Lower leg skin (tissue), 3 donors: ENCODE measurements around the gene DNTTIP2.

Source experiments
- POLR2A ChIP-seq, 2 donors: fragments of 450-650 bp; IDR thresholded peaks; one replicate each; pipeline ENCODE4 v1.6.1; 2016 to 2017; ENCODE audit warnings: antibody characterized with exemption in 2 of 2, mild to moderate bottlenecking in 1 of 2, moderate library complexity in 1 of 2
- TF ChIP-seq, protein P1 (sequence below), 3 donors: fragments of 450-650 bp; IDR thresholded peaks; one replicate each; pipeline ENCODE4 v1.5.1; 2016; ENCODE audit warnings: antibody characterized with exemption in 3 of 3, mild to moderate bottlenecking in 3 of 3, moderate library complexity in 2 of 3

DNA sequence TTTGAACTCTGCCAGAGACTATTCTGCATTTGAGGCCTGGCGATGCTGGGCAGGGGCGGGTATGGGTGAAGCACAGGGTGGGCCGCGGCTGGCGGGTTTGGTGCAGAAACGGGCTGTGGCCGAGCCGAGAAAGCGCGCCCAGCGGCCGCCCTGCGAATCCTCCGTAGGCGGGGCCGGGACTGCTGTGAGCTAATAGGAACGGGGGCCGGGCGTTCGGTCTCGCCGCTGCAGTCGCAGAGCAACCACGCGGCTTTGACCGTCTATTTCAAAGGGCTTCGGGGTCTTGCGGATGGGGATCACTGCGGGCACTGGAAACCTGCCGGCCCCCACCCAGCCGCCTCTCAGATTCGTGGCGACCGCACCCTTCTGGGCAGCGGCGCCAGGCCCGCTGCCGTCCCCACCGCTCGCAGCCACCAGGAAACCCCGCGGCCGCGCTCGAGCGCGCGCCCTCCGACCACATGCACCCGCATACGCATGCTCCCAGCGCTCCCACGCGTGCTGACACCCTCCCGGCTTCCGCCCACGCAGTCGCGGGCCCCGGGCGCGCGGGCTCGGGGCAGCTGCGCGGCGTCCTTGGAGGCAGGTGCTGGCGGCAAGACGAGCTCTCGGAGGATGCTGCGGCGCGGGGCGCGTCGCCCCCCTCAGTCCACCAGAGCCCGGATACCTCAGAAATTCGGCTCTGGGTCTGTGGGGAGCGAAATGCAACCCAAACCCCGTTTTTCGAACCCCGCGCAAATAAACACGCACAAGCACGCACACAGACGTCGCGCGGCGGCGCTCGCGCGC lies 32.6 kb downstream of the DNTTIP2 start:
- no peak for TF ChIP-seq POLR2A (IDR thresholded peaks at IDR 0.05)
- TF ChIP-seq, protein P1, sequence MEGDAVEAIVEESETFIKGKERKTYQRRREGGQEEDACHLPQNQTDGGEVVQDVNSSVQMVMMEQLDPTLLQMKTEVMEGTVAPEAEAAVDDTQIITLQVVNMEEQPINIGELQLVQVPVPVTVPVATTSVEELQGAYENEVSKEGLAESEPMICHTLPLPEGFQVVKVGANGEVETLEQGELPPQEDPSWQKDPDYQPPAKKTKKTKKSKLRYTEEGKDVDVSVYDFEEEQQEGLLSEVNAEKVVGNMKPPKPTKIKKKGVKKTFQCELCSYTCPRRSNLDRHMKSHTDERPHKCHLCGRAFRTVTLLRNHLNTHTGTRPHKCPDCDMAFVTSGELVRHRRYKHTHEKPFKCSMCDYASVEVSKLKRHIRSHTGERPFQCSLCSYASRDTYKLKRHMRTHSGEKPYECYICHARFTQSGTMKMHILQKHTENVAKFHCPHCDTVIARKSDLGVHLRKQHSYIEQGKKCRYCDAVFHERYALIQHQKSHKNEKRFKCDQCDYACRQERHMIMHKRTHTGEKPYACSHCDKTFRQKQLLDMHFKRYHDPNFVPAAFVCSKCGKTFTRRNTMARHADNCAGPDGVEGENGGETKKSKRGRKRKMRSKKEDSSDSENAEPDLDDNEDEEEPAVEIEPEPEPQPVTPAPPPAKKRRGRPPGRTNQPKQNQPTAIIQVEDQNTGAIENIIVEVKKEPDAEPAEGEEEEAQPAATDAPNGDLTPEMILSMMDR (IDR thresholded peaks at IDR 0.05): no peak
